Measurements from ENCODE around the gene DIP2C.
A peak's percentile ranks its signal among the peaks of the same experiment; 100 is the strongest.

DIP2C gene

GRCh38 chr10:244227-244626 is 445.2 kb downstream of the DIP2C start:
- no peaks in the 10 kb centered on the region for H3K9me3 ChIP-seq (replicated peaks; ENCODE audit: low read length)
- no peak overlapping the region for H3K4me3 ChIP-seq (ENCODE audit: low read length)
- H3K36me3 ChIP-seq (ENCODE audit: insufficient read depth, low read length) = peaks cover 47% of the 10 kb centered on the region
- no peak overlapping the region for H3K9ac ChIP-seq (ENCODE audit: low read depth, low read length)
- H3K4me1 ChIP-seq (ENCODE audit: control insufficient read depth, insufficient read depth, low read length) = peaks cover 7% of the 10 kb centered on the region
- no peaks in the 10 kb centered on the region for H3K27me3 ChIP-seq (ENCODE audit: control insufficient read depth, insufficient read depth, low read length)
- H3K4me2 ChIP-seq (ENCODE audit: low read length) = no peak overlapping the region

GRCh38 chr10:241966-242643 is 447.4 kb downstream of the DIP2C start:
- Histone ChIP-seq H3K4me3 (ENCODE audit: low read length) (no peak overlapping the region), H3K4me1 (ENCODE audit: control insufficient read depth, insufficient read depth, low read length) (peaks cover 10% of the 10 kb centered on the region), H3K9me3 (replicated peaks; ENCODE audit: low read length) (no peaks in the 10 kb centered on the region), H3K4me2 (ENCODE audit: low read length) (no peak overlapping the region), H3K9ac (ENCODE audit: low read depth, low read length) (no peak overlapping the region), H3K27me3 (ENCODE audit: control insufficient read depth, insufficient read depth, low read length) (no peaks in the 10 kb centered on the region), H3K36me3 (ENCODE audit: insufficient read depth, low read length) (peaks cover 27% of the 10 kb centered on the region)

- Histone ChIP-seq H3K9ac (ENCODE audit: low read depth, low read length) (no peak overlapping the region), H3K4me2 (ENCODE audit: low read length) (no peak overlapping the region), H3K36me3 (ENCODE audit: insufficient read depth, low read length) (peaks cover 21% of the 10 kb centered on the region), H3K27me3 (ENCODE audit: control insufficient read depth, insufficient read depth, low read length) (no peaks in the 10 kb centered on the region), H3K9me3 (replicated peaks; ENCODE audit: low read length) (no peaks in the 10 kb centered on the region), H3K4me3 (ENCODE audit: low read length) (no peak overlapping the region), H3K4me1 (ENCODE audit: control insufficient read depth, insufficient read depth, low read length) (peaks cover 10% of the 10 kb centered on the region)
Measured at GRCh38 chr10:241451-241850, 448.0 kb downstream of the DIP2C start.

- Histone ChIP-seq H3K9me3 (replicated peaks; ENCODE audit: low read length) (no peaks in the 10 kb centered on the region), H3K36me3 (ENCODE audit: insufficient read depth, low read length) (peaks cover 12% of the 10 kb centered on the region), H3K4me3 (ENCODE audit: low read length) (no peak overlapping the region), H3K4me2 (ENCODE audit: low read length) (no peak overlapping the region), H3K4me1 (ENCODE audit: control insufficient read depth, insufficient read depth, low read length) (peaks cover 10% of the 10 kb centered on the region), H3K9ac (ENCODE audit: low read depth, low read length) (peak overlapping the region; percentile 33), H3K27me3 (ENCODE audit: control insufficient read depth, insufficient read depth, low read length) (no peaks in the 10 kb centered on the region)
Measured at GRCh38 chr10:239109-239508, 450.4 kb downstream of the DIP2C start.

- H3K4me3 ChIP-seq (ENCODE audit: low read length) = no peak overlapping the region
- no peaks in the 10 kb centered on the region for H3K9me3 ChIP-seq (replicated peaks; ENCODE audit: low read length)
- H3K9ac ChIP-seq (ENCODE audit: low read depth, low read length) = no peak overlapping the region
- H3K4me1 ChIP-seq (ENCODE audit: control insufficient read depth, insufficient read depth, low read length) = peaks cover 10% of the 10 kb centered on the region
- no peak overlapping the region for H3K4me2 ChIP-seq (ENCODE audit: low read length)
- H3K27me3 ChIP-seq (ENCODE audit: control insufficient read depth, insufficient read depth, low read length) = no peaks in the 10 kb centered on the region
- peaks cover 6% of the 10 kb centered on the region for H3K36me3 ChIP-seq (ENCODE audit: insufficient read depth, low read length)
Measured at GRCh38 chr10:235915-236314, 453.6 kb downstream of the DIP2C start.

- Histone ChIP-seq H3K9ac (ENCODE audit: low read depth, low read length) (no peak overlapping the region), H3K36me3 (ENCODE audit: insufficient read depth, low read length) (peaks cover 2% of the 10 kb centered on the region), H3K4me1 (ENCODE audit: control insufficient read depth, insufficient read depth, low read length) (peaks cover 9% of the 10 kb centered on the region), H3K4me3 (ENCODE audit: low read length) (no peak overlapping the region), H3K27me3 (ENCODE audit: control insufficient read depth, insufficient read depth, low read length) (no peaks in the 10 kb centered on the region), H3K9me3 (replicated peaks; ENCODE audit: low read length) (no peaks in the 10 kb centered on the region), H3K4me2 (ENCODE audit: low read length) (no peak overlapping the region)
Measured at GRCh38 chr10:234708-235406, 454.6 kb downstream of the DIP2C start.

- Histone ChIP-seq H3K9ac (ENCODE audit: low read depth, low read length) (no peak overlapping the region), H3K9me3 (replicated peaks; ENCODE audit: low read length) (no peaks in the 10 kb centered on the region), H3K27me3 (ENCODE audit: control insufficient read depth, insufficient read depth, low read length) (no peaks in the 10 kb centered on the region)
Measured at GRCh38 chr10:232878-233277, 456.6 kb downstream of the DIP2C start.

GRCh38 chr10:232061-232460 is 457.4 kb downstream of the DIP2C start:
- no peaks in the 10 kb centered on the region for H3K4me1 ChIP-seq (ENCODE audit: control insufficient read depth, insufficient read depth, low read length)
- H3K4me2 ChIP-seq (ENCODE audit: low read length) = no peak overlapping the region
- no peak overlapping the region for H3K4me3 ChIP-seq (ENCODE audit: low read length)
- peaks cover 2% of the 10 kb centered on the region for H3K36me3 ChIP-seq (ENCODE audit: insufficient read depth, low read length)
- H3K9ac ChIP-seq (ENCODE audit: low read depth, low read length) = no peak overlapping the region
- H3K9me3 ChIP-seq (replicated peaks; ENCODE audit: low read length) = no peaks in the 10 kb centered on the region
- H3K27me3 ChIP-seq (ENCODE audit: control insufficient read depth, insufficient read depth, low read length) = no peaks in the 10 kb centered on the region

More at GRCh38 chr10:232878-233277, 456.6 kb downstream of the DIP2C start:
- Histone ChIP-seq H3K4me2 (ENCODE audit: low read length) (no peak overlapping the region), H3K4me1 (ENCODE audit: control insufficient read depth, insufficient read depth, low read length) (no peaks in the 10 kb centered on the region), H3K36me3 (ENCODE audit: insufficient read depth, low read length) (peaks cover 2% of the 10 kb centered on the region), H3K4me3 (ENCODE audit: low read length) (no peak overlapping the region)

- H3K4me1 ChIP-seq (ENCODE audit: control insufficient read depth, insufficient read depth, low read length) = peaks cover 3% of the 10 kb centered on the region
- no peak overlapping the region for H3K4me3 ChIP-seq (ENCODE audit: low read length)
- H3K9me3 ChIP-seq (replicated peaks; ENCODE audit: low read length) = no peaks in the 10 kb centered on the region
- no peak overlapping the region for H3K4me2 ChIP-seq (ENCODE audit: low read length)
- no peak overlapping the region for H3K9ac ChIP-seq (ENCODE audit: low read depth, low read length)
- H3K36me3 ChIP-seq (ENCODE audit: insufficient read depth, low read length) = peaks cover 2% of the 10 kb centered on the region
- H3K27me3 ChIP-seq (ENCODE audit: control insufficient read depth, insufficient read depth, low read length) = no peaks in the 10 kb centered on the region
Measured at GRCh38 chr10:230758-231157, 458.7 kb downstream of the DIP2C start.

- Histone ChIP-seq H3K4me1 (ENCODE audit: control insufficient read depth, insufficient read depth, low read length) (peaks cover 3% of the 10 kb centered on the region), H3K36me3 (ENCODE audit: insufficient read depth, low read length) (peaks cover 2% of the 10 kb centered on the region), H3K4me2 (ENCODE audit: low read length) (no peak overlapping the region), H3K4me3 (ENCODE audit: low read length) (no peak overlapping the region), H3K9me3 (replicated peaks; ENCODE audit: low read length) (no peaks in the 10 kb centered on the region), H3K9ac (ENCODE audit: low read depth, low read length) (no peak overlapping the region), H3K27me3 (ENCODE audit: control insufficient read depth, insufficient read depth, low read length) (no peaks in the 10 kb centered on the region)
Measured at GRCh38 chr10:228366-228765, 461.1 kb downstream of the DIP2C start.

GRCh38 chr10:227014-227413 is 462.5 kb downstream of the DIP2C start:
- Histone ChIP-seq H3K4me1 (ENCODE audit: control insufficient read depth, insufficient read depth, low read length) (peaks cover 3% of the 10 kb centered on the region), H3K27me3 (ENCODE audit: control insufficient read depth, insufficient read depth, low read length) (no peaks in the 10 kb centered on the region), H3K4me3 (ENCODE audit: low read length) (no peak overlapping the region), H3K9me3 (replicated peaks; ENCODE audit: low read length) (no peaks in the 10 kb centered on the region), H3K36me3 (ENCODE audit: insufficient read depth, low read length) (no peaks in the 10 kb centered on the region), H3K9ac (ENCODE audit: low read depth, low read length) (no peak overlapping the region), H3K4me2 (ENCODE audit: low read length) (no peak overlapping the region)

- Histone ChIP-seq H3K9me3 (replicated peaks; ENCODE audit: low read length) (no peaks in the 10 kb centered on the region), H3K4me2 (ENCODE audit: low read length) (no peak overlapping the region), H3K36me3 (ENCODE audit: insufficient read depth, low read length) (no peaks in the 10 kb centered on the region), H3K9ac (ENCODE audit: low read depth, low read length) (no peak overlapping the region), H3K27me3 (ENCODE audit: control insufficient read depth, insufficient read depth, low read length) (no peaks in the 10 kb centered on the region), H3K4me3 (ENCODE audit: low read length) (no peak overlapping the region), H3K4me1 (ENCODE audit: control insufficient read depth, insufficient read depth, low read length) (peaks cover 3% of the 10 kb centered on the region)
Measured at GRCh38 chr10:226018-226417, 463.4 kb downstream of the DIP2C start.
